Measurements from ENCODE around the gene CREB3L1. TPM values are rescaled to one million over a fixed set of nuclear protein-coding genes. Genes with fewer than 3 reads are reported as not detected.

CREB3L1 gene, protein sequence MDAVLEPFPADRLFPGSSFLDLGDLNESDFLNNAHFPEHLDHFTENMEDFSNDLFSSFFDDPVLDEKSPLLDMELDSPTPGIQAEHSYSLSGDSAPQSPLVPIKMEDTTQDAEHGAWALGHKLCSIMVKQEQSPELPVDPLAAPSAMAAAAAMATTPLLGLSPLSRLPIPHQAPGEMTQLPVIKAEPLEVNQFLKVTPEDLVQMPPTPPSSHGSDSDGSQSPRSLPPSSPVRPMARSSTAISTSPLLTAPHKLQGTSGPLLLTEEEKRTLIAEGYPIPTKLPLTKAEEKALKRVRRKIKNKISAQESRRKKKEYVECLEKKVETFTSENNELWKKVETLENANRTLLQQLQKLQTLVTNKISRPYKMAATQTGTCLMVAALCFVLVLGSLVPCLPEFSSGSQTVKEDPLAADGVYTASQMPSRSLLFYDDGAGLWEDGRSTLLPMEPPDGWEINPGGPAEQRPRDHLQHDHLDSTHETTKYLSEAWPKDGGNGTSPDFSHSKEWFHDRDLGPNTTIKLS
- polyA plus RNA-seq (ENCODE audit: insufficient read length): 12.2 TPM
- long read RNA-seq, donor 1, partial matches to known transcripts: 8 of 11 reads
- long read RNA-seq, donor 1, other reads (novel, unspliced or antisense): 0 of 11 reads
- long read RNA-seq, donor 2, partial matches to known transcripts: 8 of 10 reads
- long read RNA-seq, donor 2, other reads (novel, unspliced or antisense): 0 of 10 reads
- long read RNA-seq, donor 3, partial matches to known transcripts: 0 of 2 reads
- long read RNA-seq, donor 3, other reads (novel, unspliced or antisense): 0 of 2 reads
- long read RNA-seq, donor 4: 0 reads
- long read RNA-seq, donor 5, partial matches to known transcripts: 0 of 3 reads
- long read RNA-seq, donor 5, other reads (novel, unspliced or antisense): 0 of 3 reads
- long read RNA-seq, donor 6, partial matches to known transcripts: 0 of 4 reads
- long read RNA-seq, donor 6, other reads (novel, unspliced or antisense): 0 of 4 reads
- long read RNA-seq, donor 7, partial matches to known transcripts: 0 of 1 reads
- long read RNA-seq, donor 7, other reads (novel, unspliced or antisense): 0 of 1 reads
- long read RNA-seq, donor 8, partial matches to known transcripts: 5 of 6 reads
- long read RNA-seq, donor 8, other reads (novel, unspliced or antisense): 0 of 6 reads

GRCh38 chr11:46277622-46278386 lies at the start of gene CREB3L1:
CREB3L1 (plus strand) TSS chr11:46277662; CDS start chr11:46278112, 450 bp downstream.
- no peak for DNase-seq

DNA sequence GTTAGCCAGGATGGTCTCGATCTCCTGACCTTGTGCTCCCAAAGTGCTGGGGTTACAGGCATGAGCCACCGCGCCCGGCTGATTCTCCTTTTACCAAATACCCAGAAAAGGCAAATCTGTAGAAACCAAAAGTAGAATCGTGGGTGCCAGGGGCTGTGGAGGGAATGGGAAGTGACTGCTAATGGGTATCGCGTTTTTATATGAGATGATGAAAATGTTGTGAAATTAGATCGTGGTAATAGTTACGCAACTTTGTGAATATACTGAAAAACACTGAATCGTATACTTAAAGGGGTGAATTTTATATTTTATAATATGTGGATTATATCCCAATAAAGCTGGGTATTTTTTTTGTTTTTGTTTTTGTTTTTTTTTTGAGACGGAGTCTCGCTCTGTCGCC lies 48.2 kb upstream of the CREB3L1 start:
- DNase-seq: no peak

DNA sequence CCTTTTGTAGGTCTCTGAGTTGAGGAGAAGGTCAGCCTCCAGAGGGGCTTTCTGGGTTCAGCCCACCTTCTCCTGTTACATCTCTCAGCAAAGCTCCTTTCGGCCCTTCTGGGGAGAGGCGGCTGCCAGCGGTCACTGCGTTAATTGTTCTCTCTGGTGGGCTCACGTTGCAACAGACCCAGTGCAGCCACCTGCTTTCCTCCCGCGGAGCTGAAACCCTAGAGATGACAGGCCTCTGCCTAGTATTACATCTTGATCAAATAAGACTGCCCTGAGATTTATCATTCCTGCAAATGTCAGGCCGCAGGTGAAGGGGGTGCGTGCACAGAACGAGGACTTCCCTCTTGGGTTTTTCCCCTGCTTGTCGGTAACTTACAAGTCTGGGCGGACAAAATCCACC lies 43.2 kb upstream of the CREB3L1 start:
- peak; percentile 55 for DNase-seq

DNA sequence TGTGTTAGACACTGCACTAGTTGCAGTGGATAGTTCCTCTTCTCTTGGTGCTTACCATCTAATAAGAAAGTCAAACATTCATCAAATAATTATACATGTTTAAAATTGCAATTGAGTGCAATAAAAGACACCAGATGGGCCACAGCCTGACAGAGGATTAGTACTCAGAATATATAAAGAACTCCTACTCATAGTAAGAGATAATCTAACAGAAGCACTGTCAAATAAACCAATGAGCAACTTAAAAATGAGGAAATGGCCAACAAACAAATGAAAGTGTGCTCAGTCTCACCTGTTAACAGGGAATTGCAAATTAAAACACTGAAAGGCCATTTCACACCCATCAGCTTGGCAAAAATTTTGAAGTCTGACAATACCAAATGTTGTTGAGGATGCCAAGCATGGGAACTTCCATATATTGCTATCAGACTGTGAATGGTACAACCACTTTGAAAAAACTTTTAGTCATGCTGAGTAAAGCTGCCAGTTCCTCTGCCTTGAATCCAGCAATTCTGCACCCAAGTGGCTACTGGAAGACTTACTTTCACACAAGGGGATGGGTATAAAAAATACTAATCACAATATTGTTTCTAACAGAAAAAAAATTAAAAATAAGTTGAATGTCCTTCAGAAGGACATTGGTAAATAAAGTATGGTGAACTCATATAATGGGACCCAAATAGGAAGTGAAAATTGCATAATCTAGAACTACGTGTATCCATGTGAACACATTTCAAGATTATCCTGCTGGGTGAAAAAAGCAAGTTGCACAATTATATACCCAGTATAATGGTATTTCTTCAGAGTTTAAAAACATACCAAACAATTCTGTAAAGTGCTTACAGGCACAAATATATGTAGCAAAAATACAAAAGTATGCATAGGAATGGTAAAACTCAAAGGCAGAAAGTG lies 41.4 kb upstream of the CREB3L1 start:
- DNase-seq: no peak

DNA sequence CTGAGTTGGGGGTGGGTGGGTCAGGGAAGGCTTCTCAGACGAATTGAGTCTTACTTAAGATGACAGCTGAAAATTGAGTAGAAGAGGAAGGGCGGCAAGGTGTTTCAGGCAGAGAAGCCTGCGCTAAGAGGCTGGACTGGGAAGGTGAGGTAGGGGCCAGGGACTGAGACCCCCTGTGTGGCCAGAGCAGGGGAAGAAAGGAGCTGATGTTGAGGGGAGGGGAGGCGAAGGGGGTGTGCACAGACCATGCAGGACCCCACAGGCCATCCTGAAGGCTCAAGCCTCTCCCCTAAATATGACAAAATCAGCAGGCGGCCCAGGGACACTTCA lies 40.6 kb upstream of the CREB3L1 start:
- DNase-seq: no peak

GRCh38 chr11:46237248-46238077 lies 40.0 kb upstream of the CREB3L1 start:
- DNase-seq: no peak

GRCh38 chr11:46238078-46238966 lies 39.1 kb upstream of the CREB3L1 start:
- peak; percentile 54 for DNase-seq

DNA sequence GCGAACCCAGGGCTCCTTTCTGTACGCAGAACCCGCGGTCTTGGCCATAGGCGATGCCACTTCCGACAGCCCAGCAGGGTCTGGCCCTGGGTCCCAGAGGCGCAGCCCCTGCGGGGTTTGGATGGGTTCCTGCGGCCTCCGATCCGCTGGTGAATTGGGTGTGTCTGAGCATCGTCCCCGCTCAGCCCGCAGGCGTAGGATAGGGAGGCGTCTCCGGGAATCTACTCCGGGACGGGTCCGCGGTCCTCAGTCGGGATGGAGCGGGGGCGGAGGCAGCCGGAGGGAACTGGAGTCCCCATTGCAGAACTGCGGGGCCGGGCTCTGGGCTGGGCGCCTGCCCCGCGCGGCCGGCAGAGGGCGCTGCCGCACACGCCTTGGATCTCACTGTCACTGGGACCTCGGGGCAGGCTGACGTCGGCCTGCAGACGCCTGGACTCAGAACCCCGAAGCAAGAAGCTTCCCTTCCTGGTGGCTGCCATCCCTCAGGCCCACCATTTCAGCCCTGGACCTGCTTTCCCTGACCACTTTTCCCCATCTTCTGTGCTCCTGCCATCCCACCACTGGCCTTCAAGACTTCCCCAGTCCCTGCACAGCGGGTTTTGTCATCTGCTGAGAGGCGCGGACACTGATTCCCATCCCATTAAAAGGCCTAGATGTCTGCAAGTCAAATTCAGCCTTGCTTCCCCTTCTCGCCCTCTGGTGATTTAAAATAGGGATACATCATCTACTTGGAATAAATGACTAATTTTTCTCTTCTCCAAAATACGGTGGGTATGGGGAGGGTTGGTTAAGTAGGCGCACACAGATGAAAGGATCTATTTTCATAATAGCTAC lies 38.3 kb upstream of the CREB3L1 start:
- peak; percentile 85 for DNase-seq

- no peak for DNase-seq
Measured at GRCh38 chr11:46239801-46240061, 37.7 kb upstream of the CREB3L1 start.

DNA sequence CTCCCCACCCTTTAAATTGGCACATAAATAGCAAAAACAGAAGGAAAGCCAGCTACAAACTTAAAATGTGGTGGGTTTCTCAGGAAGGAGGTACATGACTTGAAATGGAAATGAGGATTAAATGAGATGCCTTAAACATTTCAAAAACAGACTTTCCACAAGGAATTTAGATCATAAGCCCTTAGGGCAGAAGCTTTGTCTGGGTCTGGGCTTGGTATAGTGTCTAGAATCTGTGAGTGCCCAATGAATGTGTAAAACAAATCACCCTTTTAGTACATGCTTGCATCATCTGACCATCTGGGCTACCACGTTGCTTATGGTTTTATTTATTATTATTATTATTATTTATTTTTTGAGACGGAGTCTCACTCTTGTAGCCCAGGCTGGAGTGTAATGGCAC lies 37.1 kb upstream of the CREB3L1 start:
- DNase-seq: no peak

DNA sequence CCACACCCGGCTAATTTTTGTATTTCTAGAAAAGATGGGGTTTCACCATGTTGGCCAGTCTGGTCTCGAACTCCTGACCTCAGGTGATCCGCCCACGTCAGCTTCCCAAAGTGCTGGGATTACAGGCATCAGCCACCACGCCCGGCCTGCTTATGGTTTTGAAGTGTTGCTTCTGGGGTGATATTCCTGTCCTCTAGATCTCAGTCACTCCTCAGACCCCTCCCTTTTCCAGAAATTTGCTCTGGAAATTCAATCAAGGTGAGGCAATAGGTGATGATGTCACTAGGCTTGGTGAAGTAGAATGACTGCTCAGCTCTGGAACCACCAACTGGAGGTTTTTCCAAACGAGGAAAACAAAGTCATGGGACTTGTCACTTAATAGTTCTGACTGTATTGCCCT lies 36.6 kb upstream of the CREB3L1 start:
- DNase-seq: no peak

- no peak for DNase-seq
Measured at GRCh38 chr11:46242041-46242951, 35.2 kb upstream of the CREB3L1 start.

DNA sequence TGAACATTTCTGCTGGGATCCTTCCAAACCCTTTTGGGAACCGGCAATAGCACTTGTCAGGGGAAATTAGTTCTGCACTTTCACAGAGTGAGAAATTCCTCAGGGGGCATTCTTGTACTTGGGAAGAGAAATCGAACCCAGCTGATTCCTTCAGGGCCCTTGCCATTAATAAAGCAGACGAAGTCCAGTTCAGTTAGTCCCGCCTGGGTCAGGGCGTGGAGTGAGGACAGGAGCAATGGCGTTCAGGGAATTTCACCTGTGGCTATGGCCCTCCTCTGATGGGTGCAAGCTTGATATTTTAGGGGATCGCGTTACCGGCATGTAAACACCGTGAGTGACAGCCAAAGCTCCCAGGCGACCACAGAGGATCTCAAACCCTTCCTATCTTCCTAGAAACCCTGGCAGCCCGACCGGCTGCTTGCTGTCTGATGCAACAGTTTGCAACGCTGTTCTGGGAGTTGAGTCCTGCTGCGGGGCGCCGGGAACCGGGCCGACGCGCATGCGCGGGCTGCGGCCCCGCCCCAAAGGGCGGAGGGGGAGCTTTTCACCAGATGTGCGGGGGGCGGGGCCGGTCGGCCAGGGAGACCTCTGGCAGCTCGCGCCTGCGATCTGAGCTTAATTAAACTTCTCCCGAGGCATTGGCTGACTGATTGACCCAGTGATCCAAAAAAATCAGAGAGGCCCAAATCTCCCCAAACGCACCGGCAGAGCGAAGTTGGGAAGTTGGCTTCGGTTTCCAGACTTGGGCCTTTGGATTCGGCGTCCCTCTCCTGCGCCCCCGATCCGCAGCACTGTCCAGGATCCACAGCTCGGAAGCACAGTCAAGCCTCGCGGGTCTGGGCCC lies 34.3 kb upstream of the CREB3L1 start:
- peak; percentile 91 for DNase-seq

GRCh38 chr11:46243796-46244109 lies 33.7 kb upstream of the CREB3L1 start:
- no peak for DNase-seq

- DNase-seq: no peak
Measured at GRCh38 chr11:46246521-46246920, 30.9 kb upstream of the CREB3L1 start.

GRCh38 chr11:46247090-46247489 lies 30.4 kb upstream of the CREB3L1 start:
- no peak for DNase-seq
